ENCODE measurements around the gene TGFBRAP1.

- TF ChIP-seq CTCF (IDR thresholded peaks at IDR 0.05) (no peak), POLR2A (IDR thresholded peaks at IDR 0.05) (no peak)
Measured at GRCh38 chr2:105368759-105369408, 39.3 kb upstream of the TGFBRAP1 start.

Data from uterus (tissue), 2 donors.